T47D (cell line): ENCODE results near the gene P3H3.
A peak's percentile ranks its signal among the peaks of the same experiment; 100 is the strongest.

Source experiments
- DNase-seq, 2 experiments: peaks; one replicate each; pipeline versions ENCODE4 v3.0.0 to v3.0.0-alpha.2; 2011 to 2012; ENCODE audit warnings: low read depth in 1 of 2, low spot score in 1 of 2
- JUND ChIP-seq: IDR thresholded peaks from 2 replicates; pipeline ENCODE4 v1.6.1; 2012; ENCODE audit warnings: low read depth
- in situ Hi-C: cut with HindIII; loops from 2 replicates; pipeline ENCODE4 v1.10.0; 2016; ENCODE audit warnings: low sequenced_read_pairs, low pct_unique_long_range_greater_than_20kb

P3H3 gene

DNA sequence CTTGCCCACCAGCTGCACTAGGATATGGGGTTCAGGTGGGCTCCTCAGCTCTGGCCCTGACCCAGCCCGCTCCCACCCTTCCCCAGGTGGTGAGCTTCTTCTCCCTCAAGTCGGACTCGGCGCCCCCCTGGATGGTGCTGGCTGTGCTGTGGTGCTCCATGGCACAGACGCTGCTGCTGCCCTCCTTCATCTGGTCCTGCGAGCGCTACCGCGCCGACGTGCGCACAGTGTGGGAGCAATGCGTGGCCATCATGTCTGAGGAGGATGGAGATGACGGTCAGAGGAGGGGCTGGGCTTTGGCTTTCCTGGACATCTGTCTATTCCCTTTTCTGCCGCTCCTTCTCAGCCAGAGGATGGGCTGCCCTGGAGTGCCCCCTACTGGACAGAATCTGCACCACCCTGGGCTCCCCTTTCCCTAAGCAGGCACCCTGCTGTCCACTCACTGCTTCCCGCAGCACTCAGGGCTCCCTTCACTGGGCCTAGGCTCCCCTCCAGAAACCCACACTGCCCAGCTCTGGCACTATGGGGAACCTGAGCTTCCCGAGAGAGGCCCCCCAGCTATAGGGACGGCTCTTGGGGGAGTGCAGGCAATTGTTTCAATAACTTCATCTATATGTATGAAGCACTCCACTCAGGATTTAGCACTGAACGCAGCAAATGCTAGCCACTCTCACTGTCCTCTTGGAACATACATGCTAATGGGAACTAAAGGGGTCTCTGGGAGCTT lies 2.6 kb upstream of the P3H3 start:
- DNase-seq, result peak; percentile 64 to 70
- no peak for TF ChIP-seq JUND
- in situ Hi-C loops, result no loop called here

DNA sequence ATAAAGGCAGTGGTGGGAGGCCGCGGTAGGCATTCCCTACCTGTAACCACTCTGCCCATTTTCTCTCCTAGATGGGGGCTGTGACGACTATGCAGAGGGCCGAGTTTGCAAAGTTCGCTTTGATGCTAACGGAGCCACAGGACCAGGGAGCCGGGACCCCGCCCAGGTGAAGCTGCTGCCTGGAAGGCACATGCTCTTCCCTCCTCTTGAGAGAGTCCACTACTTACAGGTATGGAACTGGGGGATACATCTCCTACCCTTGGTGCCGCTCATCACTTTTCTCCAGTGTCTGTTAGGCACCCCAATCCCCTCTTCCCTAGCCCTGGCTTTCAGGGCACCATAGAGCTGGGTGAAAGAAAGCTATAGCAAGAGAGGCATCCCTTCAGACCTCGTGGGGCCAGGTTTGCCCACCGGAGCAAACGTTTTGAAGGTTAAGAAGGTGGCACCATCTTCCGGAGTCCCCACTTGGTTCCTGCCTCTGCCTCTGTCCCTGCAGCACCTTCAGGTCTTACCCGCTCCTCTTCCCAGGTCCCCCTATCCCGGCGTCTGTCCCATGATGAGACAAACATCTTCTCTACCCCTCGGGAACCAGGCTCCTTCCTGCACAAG lies 2.0 kb upstream of the P3H3 start:
- TF ChIP-seq JUND, result no peak
- no peak for DNase-seq
- in situ Hi-C loops, result no loop called here

DNA sequence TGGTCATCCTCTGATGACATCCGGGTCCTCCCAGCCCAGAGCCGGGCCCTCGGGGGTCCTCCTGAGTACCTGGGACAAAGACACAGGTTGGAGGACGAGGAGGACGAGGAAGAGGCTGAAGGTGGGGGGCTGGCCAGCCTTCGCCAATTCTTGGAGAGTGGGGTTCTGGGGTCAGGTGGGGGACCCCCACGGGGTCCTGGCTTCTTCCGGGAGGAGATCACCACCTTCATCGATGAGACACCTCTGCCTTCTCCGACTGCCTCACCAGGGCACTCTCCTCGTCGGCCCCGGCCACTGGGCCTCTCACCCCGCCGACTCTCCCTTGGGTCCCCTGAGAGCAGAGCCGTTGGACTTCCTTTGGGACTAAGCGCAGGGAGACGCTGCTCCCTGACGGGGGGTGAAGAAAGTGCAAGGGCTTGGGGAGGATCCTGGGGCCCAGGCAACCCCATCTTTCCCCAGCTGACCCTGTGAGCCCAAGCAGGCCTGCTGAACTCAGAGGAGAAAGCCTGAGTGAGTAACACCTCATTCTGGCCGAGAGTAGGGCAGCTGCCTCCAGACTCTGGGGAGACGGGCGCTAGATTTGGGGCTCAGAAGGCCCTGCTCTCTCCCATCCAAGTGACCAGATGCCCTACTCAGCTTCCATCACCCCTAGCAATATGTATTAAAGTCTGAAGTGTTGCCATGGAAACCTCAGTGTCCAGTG lies 1.3 kb upstream of the P3H3 start:
- in situ Hi-C loops, result no loop called here
- no peak for DNase-seq

DNA sequence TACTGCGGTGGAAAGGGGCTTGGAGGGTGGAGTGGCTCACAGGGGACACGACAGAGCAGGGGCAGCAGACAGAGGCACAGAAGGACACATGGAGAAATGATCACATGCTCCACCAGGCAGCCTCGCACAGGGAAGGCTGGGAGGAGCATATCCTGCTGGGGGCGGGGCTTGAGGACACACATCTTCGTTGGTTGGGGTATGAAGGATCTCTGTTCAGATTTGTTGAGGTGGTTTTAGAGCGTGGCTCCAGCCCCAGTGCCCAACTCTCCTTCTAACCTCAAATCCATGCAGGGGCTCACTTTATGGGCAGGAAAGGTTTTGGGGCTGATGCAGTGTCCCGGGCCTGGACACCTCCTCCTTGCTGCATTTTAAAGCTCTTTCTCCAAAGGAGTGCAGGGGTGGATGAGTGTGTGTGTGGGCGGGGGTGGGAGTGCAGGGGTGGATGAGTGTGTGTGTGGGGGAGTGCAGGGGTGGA lies 733 bp upstream of the P3H3 start:
- in situ Hi-C loops, result no loop called here
- no peak for TF ChIP-seq JUND
- DNase-seq, result peak in 1 of 2 experiments; percentile 54

More for the DNA sequence above, 1.3 kb upstream of the P3H3 start:
- no peak for TF ChIP-seq JUND

DNA sequence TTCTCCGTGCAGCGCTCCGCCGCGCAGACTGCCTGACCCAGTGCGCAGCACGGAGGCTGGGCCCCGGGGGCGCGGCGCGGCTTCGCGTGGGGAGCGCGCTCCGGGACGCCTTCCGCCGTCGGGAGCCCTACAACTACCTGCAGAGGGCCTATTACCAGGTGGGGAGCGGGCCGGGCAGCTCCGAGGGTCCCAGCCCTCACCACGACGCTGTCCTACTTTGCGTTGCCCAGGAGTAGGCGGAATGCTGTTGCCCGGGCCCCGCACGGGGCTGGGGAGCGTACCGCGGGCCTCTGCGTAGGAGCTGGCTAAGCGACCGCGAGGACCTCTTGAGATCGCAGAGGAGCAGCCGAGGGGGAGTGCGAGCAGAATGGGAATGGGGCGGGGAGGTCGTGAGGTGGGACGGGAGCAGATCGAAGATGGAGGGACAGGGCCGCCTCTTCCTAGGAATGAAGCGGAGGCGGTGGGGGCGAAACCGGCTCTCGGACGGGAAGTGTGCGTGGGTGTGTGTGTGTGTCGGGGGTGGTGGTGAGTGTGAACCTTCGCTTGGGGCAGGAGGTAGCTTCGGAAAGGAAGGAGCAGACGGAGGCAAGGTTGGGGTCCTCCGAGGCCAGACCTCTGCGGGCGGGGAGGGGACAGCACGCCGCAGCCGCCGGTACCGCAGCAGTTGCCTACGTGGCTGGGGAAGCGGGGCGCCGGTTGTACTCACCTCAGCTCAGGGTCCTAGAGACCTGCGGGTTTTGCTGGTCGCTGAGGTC lies 751 bp downstream of the P3H3 start:
- TF ChIP-seq JUND, result no peak
- no peak for DNase-seq
- in situ Hi-C loops, result no loop called here

DNA sequence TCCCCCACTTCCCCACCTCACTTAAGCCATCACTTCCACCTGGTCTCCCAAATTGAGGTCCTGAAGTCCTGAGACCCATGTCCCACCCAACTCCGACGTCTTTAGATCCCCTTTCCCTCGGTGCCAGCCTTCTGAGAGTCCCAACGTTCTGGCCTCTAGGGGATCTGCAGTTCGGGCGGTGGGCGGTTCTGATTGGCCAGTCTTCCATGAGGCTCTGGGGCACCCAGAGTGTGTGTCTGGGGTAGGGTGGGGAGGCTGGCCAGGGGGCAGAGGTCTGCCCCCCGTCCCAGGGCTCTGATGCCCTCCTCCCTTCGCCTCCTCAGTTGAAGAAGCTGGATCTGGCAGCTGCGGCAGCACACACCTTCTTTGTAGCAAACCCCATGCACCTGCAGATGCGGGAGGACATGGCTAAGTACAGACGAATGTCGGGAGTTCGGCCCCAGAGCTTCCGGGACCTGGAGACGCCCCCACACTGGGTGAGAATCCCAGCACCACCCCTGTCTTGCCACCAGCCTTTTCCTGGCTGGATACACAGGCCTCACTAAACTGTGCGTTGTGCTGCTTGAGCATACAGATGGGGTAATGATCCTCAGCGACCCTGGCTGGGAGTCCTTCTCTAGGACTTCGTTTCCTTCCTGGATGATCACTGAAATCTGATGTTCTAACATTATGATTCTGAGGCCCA lies 1.5 kb downstream of the P3H3 start:
- no peak for DNase-seq
- in situ Hi-C loops, result no loop called here
- no peak for TF ChIP-seq JUND

DNA sequence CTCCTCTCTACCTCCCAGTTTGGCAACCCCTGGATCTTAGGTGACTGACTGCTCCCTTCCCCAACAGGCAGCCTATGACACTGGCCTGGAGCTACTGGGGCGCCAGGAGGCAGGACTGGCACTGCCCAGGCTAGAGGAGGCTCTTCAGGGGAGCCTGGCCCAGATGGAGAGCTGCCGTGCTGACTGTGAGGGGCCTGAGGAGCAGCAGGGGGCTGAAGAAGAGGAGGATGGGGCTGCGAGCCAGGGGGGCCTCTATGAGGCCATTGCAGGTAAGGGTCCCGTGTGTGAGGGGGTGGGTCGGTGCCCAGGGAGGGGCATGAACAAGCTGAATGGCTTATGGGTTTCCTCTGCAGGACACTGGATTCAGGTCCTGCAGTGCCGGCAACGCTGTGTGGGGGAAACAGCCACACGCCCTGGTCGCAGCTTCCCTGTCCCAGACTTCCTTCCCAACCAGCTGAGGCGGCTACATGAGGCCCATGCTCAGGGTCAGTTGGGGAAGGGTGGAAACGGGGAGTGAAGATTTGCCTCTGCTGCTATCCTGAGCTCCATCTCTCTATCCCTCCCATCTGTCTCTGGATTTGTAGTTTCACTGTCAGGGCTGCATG lies 2.2 kb downstream of the P3H3 start:
- in situ Hi-C loops, result no loop called here
- no peak for DNase-seq
- TF ChIP-seq JUND, result no peak

DNA sequence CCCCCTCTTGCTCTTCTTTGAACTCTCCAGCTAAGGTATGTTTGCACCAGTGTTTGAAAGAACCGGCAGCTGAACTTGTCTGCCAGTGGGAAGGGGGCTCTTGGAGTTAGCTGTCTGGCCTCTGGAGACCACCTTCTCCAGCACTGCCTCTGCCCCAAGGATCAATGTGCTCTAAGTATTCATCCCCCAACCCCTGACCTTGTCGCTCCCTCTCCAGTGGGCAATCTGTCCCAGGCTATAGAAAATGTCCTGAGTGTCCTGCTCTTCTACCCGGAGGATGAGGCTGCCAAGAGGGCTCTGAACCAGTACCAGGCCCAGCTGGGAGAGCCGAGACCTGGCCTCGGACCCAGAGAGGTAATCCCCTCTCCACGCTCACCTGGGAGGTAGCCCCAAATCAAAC lies 2.8 kb downstream of the P3H3 start:
- TF ChIP-seq JUND, result no peak
- in situ Hi-C loops, result no loop called here
- DNase-seq, result no peak

DNA sequence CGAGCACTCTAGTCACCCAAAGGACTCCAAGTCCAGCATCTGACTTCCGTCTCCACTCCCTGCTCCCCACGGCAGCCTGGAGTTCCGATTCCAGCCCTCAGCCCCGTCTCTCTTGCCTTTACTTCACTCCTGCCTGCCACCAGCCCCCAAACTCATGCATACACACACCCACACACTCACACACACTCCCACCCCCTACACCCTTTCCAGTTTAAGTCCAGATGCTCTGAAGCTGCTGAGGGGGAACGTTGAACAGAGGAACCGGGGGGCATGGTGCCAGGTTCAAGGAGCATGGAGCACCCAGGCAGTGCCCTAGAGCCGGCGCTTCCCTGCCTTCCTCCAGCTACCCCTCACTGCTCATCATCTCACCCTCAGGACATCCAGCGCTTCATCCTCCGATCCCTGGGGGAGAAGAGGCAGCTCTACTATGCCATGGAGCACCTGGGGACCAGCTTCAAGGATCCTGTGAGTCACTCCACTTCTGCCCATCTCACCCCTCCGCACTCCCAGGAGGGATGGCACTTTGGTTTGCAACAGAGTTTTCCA lies 3.3 kb downstream of the P3H3 start:
- no peak for TF ChIP-seq JUND
- in situ Hi-C loops, result no loop called here
- no peak for DNase-seq

DNA sequence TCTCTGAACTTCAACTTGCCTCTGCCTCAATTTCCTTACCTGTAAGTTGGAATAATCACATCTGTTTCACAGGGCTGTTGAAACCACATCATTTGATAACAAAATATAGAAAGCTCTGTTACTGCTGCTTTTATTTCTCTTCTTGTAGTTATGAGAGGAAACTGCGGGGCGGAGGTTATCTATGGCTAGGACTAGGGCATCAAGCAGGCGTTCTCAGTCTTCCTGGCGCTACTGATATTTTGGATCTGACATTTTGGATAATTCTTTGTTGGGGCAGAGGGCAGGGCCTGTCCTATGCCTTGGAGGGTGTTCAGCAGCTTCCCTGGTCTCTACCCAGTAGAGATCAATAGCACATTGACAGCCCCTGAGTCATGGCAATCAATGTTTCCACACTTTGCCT lies 3.9 kb downstream of the P3H3 start:
- TF ChIP-seq JUND, result no peak
- DNase-seq, result no peak

DNA sequence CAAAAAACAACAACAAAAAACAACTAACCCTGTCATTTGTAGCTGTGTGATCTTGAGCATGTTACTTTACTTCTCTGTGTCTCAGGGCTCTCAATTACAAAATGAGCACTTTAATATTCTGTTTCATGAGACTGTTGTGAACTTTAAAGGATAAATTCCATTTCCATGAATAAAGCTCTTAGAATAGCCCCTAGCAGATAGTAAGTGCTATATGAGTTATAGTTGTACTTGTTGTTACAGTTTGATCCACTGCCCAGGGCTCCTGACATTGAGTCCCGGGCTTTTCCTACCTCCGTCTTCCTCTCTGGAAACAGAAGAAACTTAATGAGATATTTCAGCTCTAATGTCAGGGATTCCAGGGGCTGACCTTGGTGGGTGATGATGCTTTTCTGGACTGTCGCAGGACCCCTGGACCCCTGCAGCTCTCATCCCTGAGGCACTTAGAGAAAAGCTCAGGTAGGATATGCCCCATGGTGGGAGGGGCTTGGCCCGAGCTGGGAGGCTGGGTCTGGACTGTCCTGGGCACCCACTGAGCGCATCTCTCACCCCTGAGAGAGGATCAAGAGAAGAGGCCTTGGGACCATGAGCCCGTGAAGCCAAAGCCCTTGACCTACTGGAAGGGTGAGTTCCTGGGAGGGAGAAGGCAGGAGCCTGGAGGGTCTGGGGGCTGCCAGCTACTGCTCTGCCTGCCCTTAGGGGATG lies 5.1 kb downstream of the P3H3 start:
- no peak for DNase-seq
- no peak for TF ChIP-seq JUND
- in situ Hi-C loops, result no loop called here

More for the DNA sequence above, 3.9 kb downstream of the P3H3 start:
- in situ Hi-C loops, result no loop called here
